ENCODE results near the gene DCPS.

DNA sequence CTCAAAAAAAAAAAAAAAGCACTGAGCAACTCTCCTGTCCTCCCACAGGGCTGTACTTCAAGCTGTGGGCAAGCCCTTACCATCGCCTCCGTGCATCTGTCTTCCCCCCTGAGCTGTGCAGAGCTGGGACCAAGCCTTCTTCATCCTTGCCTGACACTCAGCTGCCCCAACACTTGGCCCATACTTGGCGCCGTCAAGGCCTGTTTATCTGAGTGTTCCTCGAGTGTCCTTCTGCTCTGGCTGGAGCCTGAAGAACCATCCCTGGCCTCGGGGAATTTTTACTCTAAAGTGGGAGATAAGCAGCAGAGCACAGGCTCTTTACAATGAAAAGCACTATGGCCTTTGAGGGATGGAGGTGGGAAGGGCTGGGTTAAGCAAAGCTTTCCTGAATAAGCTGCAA lies 22.6 kb upstream of the DCPS start:
- TF ChIP-seq, protein P1, sequence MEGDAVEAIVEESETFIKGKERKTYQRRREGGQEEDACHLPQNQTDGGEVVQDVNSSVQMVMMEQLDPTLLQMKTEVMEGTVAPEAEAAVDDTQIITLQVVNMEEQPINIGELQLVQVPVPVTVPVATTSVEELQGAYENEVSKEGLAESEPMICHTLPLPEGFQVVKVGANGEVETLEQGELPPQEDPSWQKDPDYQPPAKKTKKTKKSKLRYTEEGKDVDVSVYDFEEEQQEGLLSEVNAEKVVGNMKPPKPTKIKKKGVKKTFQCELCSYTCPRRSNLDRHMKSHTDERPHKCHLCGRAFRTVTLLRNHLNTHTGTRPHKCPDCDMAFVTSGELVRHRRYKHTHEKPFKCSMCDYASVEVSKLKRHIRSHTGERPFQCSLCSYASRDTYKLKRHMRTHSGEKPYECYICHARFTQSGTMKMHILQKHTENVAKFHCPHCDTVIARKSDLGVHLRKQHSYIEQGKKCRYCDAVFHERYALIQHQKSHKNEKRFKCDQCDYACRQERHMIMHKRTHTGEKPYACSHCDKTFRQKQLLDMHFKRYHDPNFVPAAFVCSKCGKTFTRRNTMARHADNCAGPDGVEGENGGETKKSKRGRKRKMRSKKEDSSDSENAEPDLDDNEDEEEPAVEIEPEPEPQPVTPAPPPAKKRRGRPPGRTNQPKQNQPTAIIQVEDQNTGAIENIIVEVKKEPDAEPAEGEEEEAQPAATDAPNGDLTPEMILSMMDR (IDR thresholded peaks at IDR 0.05) = no peak
- TF ChIP-seq POLR2A (IDR thresholded peaks at IDR 0.05) = no peak
- TF ChIP-seq POLR2AphosphoS5 (IDR thresholded peaks at IDR 0.05; ENCODE audit: insufficient read depth in 1 of 2, low read depth in 1 of 2) = no peak
